HEK293T (cell line): ENCODE measurements around the gene ITGAV.

Experiments
- ARNT ChIP-seq: fragments of 450-650 bp; IDR thresholded peaks from 2 replicates; pipeline ENCODE4 v1.6.1; 2017; ENCODE audit warnings: mild to moderate bottlenecking
- BHLHE40 ChIP-seq: fragments of 450-650 bp; IDR thresholded peaks from 2 replicates; pipeline ENCODE4 v1.6.1; 2016; ENCODE audit warnings: mild to moderate bottlenecking, moderate library complexity, borderline replicate concordance
- CTBP1 ChIP-seq: fragments of 450-650 bp; IDR thresholded peaks from 2 replicates; pipeline ENCODE4 v1.6.1; 2016; ENCODE audit warnings: borderline replicate concordance
- ELF4 ChIP-seq: fragments of 450-650 bp; IDR thresholded peaks from 2 replicates; pipeline ENCODE4 v1.6.1; 2017; ENCODE audit warnings: antibody characterized with exemption
- FOXA1 ChIP-seq: fragments of 450-650 bp; IDR thresholded peaks from 2 replicates; pipeline ENCODE4 v1.6.1; 2016; ENCODE audit warnings: mild to moderate bottlenecking
- FOXK2 ChIP-seq: fragments of 450-650 bp; IDR thresholded peaks from 2 replicates; pipeline ENCODE4 v1.6.1; 2016; ENCODE audit warnings: mild to moderate bottlenecking
- L3MBTL2 ChIP-seq: fragments of 450-650 bp; conservative IDR thresholded peaks from 2 replicates; pipeline ENCODE4 v1.6.1; 2016; ENCODE audit warnings: mild to moderate bottlenecking
- NFRKB ChIP-seq: fragments of 450-650 bp; IDR thresholded peaks from 2 replicates; pipeline ENCODE4 v1.6.1; 2016; ENCODE audit warnings: mild to moderate bottlenecking, moderate library complexity
- SP1 ChIP-seq: fragments of 450-650 bp; IDR thresholded peaks from 2 replicates; pipeline ENCODE4 v1.6.1; 2017
- SUZ12 ChIP-seq: fragments of 450-650 bp; IDR thresholded peaks from 2 replicates; pipeline ENCODE4 v1.6.1; 2016; ENCODE audit warnings: mild to moderate bottlenecking
- TARDBP ChIP-seq: fragments of 450-650 bp; IDR thresholded peaks from 2 replicates; pipeline ENCODE4 v1.6.1; 2016
- ZNF384 ChIP-seq: fragments of 450-650 bp; IDR thresholded peaks from 2 replicates; pipeline ENCODE4 v1.6.1; 2016
- TF ChIP-seq, protein P1 (sequence below): fragments of 450-650 bp; IDR thresholded peaks from 2 replicates; pipeline ENCODE4 v1.6.1; 2016

DNA sequence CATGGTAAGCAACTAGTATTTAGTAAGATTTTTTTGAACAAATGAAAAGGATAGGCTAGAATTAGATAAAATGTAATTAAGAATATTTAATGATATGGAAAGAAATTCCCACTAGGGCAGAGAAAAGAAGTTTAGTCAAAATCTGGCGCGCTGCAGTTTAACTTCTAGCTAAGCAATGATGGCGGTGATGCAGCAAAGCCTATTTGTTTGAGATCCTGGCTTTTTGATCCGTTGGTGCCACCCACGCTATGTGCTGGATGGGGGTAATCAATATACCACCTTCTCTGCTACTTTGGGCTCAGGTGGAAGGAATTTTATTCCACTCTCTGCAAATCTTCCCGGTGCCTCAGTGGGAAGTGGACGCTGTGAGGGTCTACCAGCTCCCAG is 103.6 kb downstream of the ITGAV start:
- no peak for TF ChIP-seq SP1
- TF ChIP-seq L3MBTL2 = no peak
- TF ChIP-seq, protein P1, sequence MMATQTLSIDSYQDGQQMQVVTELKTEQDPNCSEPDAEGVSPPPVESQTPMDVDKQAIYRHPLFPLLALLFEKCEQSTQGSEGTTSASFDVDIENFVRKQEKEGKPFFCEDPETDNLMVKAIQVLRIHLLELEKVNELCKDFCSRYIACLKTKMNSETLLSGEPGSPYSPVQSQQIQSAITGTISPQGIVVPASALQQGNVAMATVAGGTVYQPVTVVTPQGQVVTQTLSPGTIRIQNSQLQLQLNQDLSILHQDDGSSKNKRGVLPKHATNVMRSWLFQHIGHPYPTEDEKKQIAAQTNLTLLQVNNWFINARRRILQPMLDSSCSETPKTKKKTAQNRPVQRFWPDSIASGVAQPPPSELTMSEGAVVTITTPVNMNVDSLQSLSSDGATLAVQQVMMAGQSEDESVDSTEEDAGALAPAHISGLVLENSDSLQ = no peak
- no peak for TF ChIP-seq BHLHE40
- no peak for TF ChIP-seq NFRKB
- TF ChIP-seq SUZ12 = no peak
- no peak for TF ChIP-seq FOXA1
- TF ChIP-seq CTBP1 = no peak
- TF ChIP-seq ARNT = no peak
- no peak for TF ChIP-seq ELF4
- no peak for TF ChIP-seq FOXK2
- no peak for TF ChIP-seq ZNF384
- TF ChIP-seq TARDBP = no peak
